Adrenal gland (tissue), 5 donors: ENCODE measurements around the gene SYNGR1.

Experiments
- CTCF ChIP-seq, 6 experiments: fragments of 450-650 bp in 4 of 6; fragments of 200-600 bp in 2 of 6; sonication (generic) in 1 of 6; IDR thresholded peaks; 1 replicate in 5 of 6; 2 replicates in 1 of 6; pipeline versions ENCODE4 v1.5.1 to v1.8.0; 2016 to 2021; ENCODE audit warnings: antibody characterized with exemption in 6 of 6, mild to moderate bottlenecking in 2 of 6, moderate library complexity in 1 of 6
- POLR2A ChIP-seq, 2 donors: fragments of 450-650 bp; IDR thresholded peaks; one replicate each; pipeline ENCODE4 v1.6.1; 2017; ENCODE audit warnings: antibody characterized with exemption in 2 of 2, mild to moderate bottlenecking in 2 of 2, moderate library complexity in 1 of 2
- donor health status: DM: no; HTN: no; CAD: no.

GRCh38 chr22:39363751-39364515 is 14.1 kb downstream of the SYNGR1 start:
- no peak for TF ChIP-seq CTCF (IDR thresholded peaks at IDR 0.05)
- TF ChIP-seq POLR2A (IDR thresholded peaks at IDR 0.05): no peak
